Loucy (cell line): Measurements from ENCODE around the gene TPRA1.

Source experiments
- H2AFZ ChIP-seq: fragments of 200-600 bp; sonication (generic); 2 replicates; pipeline ENCODE4 v1.6.0; 2016; ENCODE audit warnings: antibody characterized with exemption, mild to moderate bottlenecking, low read length, moderate library complexity
- H3F3A ChIP-seq: fragments of 200-600 bp; 2 replicates; pipeline ENCODE4 v1.6.0; 2016; ENCODE audit warnings: antibody characterized with exemption, low read depth, mild to moderate bottlenecking
- H3K27me3 ChIP-seq: fragments of 200-600 bp; sonication (generic); 2 replicates; pipeline ENCODE4 v1.6.1; 2014; ENCODE audit warnings: low read length, mild to moderate bottlenecking; ENCODE audit not compliant: insufficient read depth, poor library complexity, severe bottlenecking
- H3K36me3 ChIP-seq: fragments of 200-600 bp; sonication (generic); 2 replicates; pipeline ENCODE4 v1.6.1; 2016; ENCODE audit warnings: low read length; ENCODE audit not compliant: insufficient read depth
- H3K4me1 ChIP-seq: fragments of 200-600 bp; sonication (generic); 2 replicates; pipeline ENCODE4 v1.5.1; 2014; ENCODE audit warnings: low read length, mild to moderate bottlenecking; ENCODE audit not compliant: insufficient read depth, poor library complexity, severe bottlenecking
- H3K4me2 ChIP-seq: fragments of 200-600 bp; sonication (generic); 2 replicates; pipeline ENCODE4 v1.6.0; 2014; ENCODE audit warnings: antibody characterized with exemption, low read length, low read depth, mild to moderate bottlenecking; ENCODE audit not compliant: poor library complexity, severe bottlenecking
- H3K4me3 ChIP-seq: fragments of 200-600 bp; sonication (generic); 2 replicates; pipeline ENCODE4 v1.5.1; 2014; ENCODE audit warnings: low read length, mild to moderate bottlenecking, mixed read lengths; ENCODE audit not compliant: poor library complexity, severe bottlenecking
- H3K79me2 ChIP-seq: fragments of 200-600 bp; sonication (generic); 2 replicates; pipeline ENCODE4 v1.6.1; 2014; ENCODE audit warnings: low read length; ENCODE audit not compliant: insufficient read depth
- H3K9ac ChIP-seq: fragments of 200-600 bp; sonication (generic); 2 replicates; pipeline ENCODE4 v1.6.0; 2014; ENCODE audit warnings: mild to moderate bottlenecking, low read depth, low read length, moderate library complexity; ENCODE audit not compliant: poor library complexity, severe bottlenecking
- H3K9me2 ChIP-seq: fragments of 200-600 bp; sonication (generic); replicated peaks from 2 replicates; pipeline ENCODE4 v1.6.1; 2016; ENCODE audit warnings: low read depth, low read length, mixed read lengths
- H3K9me3 ChIP-seq: fragments of 200-600 bp; sonication (generic); 2 replicates; pipeline ENCODE4 v1.6.1; 2014; ENCODE audit warnings: mild to moderate bottlenecking, antibody characterized with exemption, low read length, low read depth; ENCODE audit not compliant: insufficient read depth
- H4K20me1 ChIP-seq: fragments of 200-600 bp; sonication (generic); 2 replicates; pipeline ENCODE4 v1.6.0; 2014; ENCODE audit warnings: antibody characterized with exemption, low read length, mild to moderate bottlenecking; ENCODE audit not compliant: insufficient read depth, poor library complexity, severe bottlenecking
- CTCF ChIP-seq: fragments of 200-600 bp; sonication (generic); conservative IDR thresholded peaks from 2 replicates; pipeline ENCODE4 v1.5.1; 2014; ENCODE audit warnings: mild to moderate bottlenecking, antibody characterized with exemption, low read length
- EZH2phosphoT487 ChIP-seq: fragments of 200-600 bp; IDR thresholded peaks from 2 replicates; pipeline ENCODE4 v1.6.1; 2018; ENCODE audit warnings: antibody characterized with exemption, mild to moderate bottlenecking, moderate library complexity, borderline replicate concordance

TPRA1 gene

GRCh38 chr3:127555108-127555507 lies 35.4 kb downstream of the TPRA1 start:
- H3K9me3 ChIP-seq: peaks cover 5% of the 10 kb centered on the region; the same call in 1 of the 2 replicates
- TF ChIP-seq EZH2phosphoT487: no peak
- TF ChIP-seq CTCF: no peak
- H3K79me2 ChIP-seq: no peaks in the 10 kb centered on the region
- H4K20me1 ChIP-seq: no peaks in the 10 kb centered on the region
- H3K9ac ChIP-seq: no peak overlapping the region
- no peaks in the 10 kb centered on the region for H3K4me1 ChIP-seq
- no peak overlapping the region for H2AFZ ChIP-seq
- no peaks in the 10 kb centered on the region for H3K36me3 ChIP-seq
- H3K4me3 ChIP-seq: no peak overlapping the region
- H3F3A ChIP-seq: no peaks in the 10 kb centered on the region
- H3K4me2 ChIP-seq: no peak overlapping the region
- H3K27me3 ChIP-seq: no peaks in the 10 kb centered on the region
- no peaks in the 10 kb centered on the region for H3K9me2 ChIP-seq

DNA sequence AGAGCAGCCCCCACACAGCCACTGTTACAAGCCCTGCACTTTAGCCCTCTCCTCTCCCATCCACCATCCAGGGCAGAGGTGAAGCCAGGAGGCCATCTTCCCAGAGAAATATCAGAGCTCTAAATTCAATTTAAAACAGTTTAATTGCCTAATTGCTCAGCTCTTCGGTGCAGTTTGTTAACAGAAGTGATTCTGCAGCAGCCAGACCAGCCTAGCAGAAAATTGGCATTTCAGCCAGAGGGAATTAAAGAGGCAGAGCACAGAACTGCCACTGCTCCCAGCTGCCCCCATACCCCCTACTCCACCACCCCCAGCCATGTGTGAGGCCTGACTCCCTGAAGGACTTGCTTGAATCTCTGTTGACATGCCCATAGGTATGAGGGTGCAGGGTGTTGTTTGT lies 38.5 kb downstream of the TPRA1 start:
- no peaks in the 10 kb centered on the region for H3K9me3 ChIP-seq
- peaks cover 3% of the 10 kb centered on the region for H3K4me1 ChIP-seq
- no peak overlapping the region for H3K4me2 ChIP-seq
- no peaks in the 10 kb centered on the region for H4K20me1 ChIP-seq
- H3K9me2 ChIP-seq: no peaks in the 10 kb centered on the region
- no peak overlapping the region for H2AFZ ChIP-seq
- no peaks in the 10 kb centered on the region for H3F3A ChIP-seq
- no peaks in the 10 kb centered on the region for H3K36me3 ChIP-seq
- H3K79me2 ChIP-seq: no peaks in the 10 kb centered on the region
- H3K9ac ChIP-seq: no peak overlapping the region
- no peaks in the 10 kb centered on the region for H3K27me3 ChIP-seq
- H3K4me3 ChIP-seq: no peak overlapping the region
- TF ChIP-seq CTCF: no peak

DNA sequence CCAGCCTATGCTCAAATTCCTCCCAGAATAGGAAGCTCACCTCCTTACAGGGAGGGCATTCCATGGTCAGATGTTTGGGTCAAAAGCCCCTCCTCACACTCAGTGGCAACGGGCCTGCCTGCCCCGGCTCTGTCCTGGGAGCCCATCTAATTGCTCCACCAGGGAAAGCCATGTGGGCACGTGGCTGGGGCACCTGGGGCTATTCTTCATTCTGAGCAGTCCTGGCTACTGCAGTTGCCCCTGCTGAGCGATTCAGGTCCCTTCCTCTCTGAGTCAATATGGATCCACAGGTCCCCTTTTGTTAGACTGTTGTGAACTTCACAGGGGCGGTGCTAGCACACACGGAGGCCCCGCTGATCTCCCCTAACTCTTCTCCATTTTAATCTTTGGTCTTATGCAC lies 39.4 kb downstream of the TPRA1 start:
- Histone ChIP-seq H3K9me2 (no peaks in the 10 kb centered on the region), H3K4me3 (no peak overlapping the region), H3F3A (no peaks in the 10 kb centered on the region), H3K9me3 (no peaks in the 10 kb centered on the region), H3K27me3 (no peaks in the 10 kb centered on the region), H3K79me2 (no peaks in the 10 kb centered on the region), H3K36me3 (no peaks in the 10 kb centered on the region), H3K4me2 (no peak overlapping the region), H2AFZ (no peak overlapping the region), H3K9ac (no peak overlapping the region), H4K20me1 (no peaks in the 10 kb centered on the region), H3K4me1 (peaks cover 5% of the 10 kb centered on the region)
- TF ChIP-seq CTCF (no peak), EZH2phosphoT487 (no peak)
